GM19035 (cell line): ENCODE measurements around the gene NFIB.

Experiments used
- ATAC-seq: cut with Tn5 transposase; IDR thresholded peaks from one replicate; pipeline ENCODE4 v1.9.1; 2021; ENCODE audit not compliant: unreplicated experiment

The NFIB gene

GRCh38 chr9:14345354-14346230 lies 31.7 kb upstream of the NFIB start:
- ATAC-seq: no peak

DNA sequence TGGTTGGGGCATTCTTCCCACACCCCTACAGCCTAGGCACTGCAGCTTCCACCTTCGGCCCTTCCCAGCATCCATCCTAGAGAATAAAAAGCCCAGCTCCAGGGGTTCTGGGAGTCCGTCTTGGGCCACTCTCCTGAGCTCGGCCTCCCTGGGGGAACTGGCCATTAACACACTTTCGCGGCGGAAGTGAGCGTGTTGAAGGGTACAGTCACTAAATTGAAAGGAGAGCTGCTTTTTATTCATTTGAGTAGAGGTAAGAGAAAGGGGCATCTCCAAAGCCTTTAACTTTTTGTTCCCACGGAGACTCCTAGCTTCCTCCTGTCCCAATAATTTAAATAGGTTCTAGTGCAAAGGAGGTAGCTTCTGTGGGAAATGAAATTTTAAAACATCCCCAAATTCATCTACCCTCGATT lies 31.0 kb upstream of the NFIB start:
- ATAC-seq: no peak

DNA sequence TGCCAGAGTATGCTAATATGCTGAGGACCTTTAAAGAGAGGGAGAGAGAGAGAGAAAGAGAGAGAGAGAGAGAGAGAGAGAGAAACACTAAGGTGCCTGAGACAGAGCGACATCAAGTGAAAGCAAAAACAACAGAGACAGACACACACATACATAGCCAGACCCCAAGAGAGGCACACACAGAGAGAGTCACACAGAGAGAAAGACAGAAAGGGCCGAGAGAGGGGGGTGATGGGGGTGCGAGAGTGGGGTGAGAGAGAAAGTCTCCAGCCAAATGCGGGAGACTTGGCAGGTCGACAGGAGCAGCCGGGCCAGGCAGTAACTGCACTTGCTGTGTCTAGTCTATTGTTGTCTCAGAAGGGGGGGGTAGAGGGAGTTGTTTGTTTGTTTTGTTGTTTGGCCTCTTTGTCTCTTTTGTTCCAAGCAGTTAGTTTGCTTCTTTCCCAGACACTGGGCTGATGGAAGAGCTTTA lies 30.1 kb upstream of the NFIB start:
- ATAC-seq: no peak

- no peak for ATAC-seq
Observed at GRCh38 chr9:14343261-14344031, 29.5 kb upstream of the NFIB start.

- ATAC-seq: no peak
Observed at GRCh38 chr9:14342736-14343135, 28.8 kb upstream of the NFIB start.

GRCh38 chr9:14341437-14342122 lies 27.6 kb upstream of the NFIB start:
- no peak for ATAC-seq

DNA sequence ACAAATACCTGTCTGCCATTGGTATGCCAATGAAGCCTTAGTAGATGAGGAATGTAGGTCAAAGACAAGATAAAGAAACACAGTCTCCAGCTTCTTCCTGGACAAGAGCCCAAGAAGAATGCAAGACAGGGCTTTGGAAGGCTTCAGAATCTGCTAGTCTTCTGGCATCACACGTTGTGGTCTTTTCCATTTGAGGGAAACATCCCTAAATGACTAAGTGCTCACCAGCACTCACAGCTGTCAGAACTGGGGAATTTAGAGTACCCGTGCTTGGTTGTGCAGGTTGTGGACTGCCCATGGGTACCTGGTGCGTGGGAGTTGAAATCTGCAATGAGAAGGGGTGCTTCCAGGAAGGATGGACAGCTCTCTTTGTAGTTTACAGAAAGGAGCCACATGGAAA lies 27.1 kb upstream of the NFIB start:
- ATAC-seq: no peak

DNA sequence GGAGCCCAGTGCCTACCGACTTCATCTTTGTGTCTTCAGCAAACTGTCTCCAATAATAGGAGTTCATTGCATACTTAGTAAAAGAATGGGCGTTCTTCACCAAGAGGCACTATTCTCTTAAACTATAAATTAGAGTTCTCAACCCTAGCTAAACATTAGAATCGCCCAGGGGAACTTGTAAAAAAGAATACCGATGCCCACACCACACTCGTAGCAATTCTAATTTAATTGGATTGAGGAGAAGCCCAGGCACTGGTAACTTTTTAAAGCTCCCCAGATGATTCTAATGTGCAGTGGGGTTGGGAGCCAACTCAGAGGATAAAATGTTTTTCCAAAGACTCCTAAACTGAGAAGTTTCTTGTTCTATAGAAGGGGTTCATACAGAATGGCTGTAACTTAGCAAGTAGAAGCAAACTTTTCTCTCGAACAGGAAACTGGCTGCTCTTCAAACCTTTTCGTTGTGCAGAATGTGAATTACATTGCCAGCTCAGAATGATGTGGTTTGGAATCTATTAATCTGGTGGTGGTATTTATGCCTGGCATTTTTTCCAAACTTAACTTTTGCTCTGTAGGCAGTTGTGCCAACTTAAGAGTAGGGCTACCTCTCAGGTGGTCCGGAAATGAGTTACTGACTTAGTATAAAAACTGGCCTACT lies 26.4 kb upstream of the NFIB start:
- ATAC-seq: no peak

GRCh38 chr9:14339746-14340145 lies 25.8 kb upstream of the NFIB start:
- no peak for ATAC-seq

DNA sequence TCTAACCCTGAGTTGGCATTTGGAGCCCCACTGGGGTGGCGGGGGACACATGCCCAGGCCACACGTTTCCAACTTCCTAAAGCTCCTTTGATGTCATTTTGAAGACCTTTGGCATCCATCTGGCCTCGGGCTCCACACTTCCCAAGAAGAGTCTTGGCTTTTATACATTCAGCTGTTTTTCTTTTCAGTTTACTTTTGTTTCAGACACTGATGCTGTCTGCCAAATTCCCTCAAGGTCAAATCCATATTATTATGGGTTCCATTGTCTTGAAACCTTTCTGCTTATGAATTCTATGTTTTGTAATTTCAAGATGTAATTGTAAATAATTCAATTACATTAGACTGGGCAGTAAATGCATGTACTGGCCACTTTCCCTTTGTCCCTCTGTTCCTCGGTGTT lies 23.7 kb upstream of the NFIB start:
- no peak for ATAC-seq

DNA sequence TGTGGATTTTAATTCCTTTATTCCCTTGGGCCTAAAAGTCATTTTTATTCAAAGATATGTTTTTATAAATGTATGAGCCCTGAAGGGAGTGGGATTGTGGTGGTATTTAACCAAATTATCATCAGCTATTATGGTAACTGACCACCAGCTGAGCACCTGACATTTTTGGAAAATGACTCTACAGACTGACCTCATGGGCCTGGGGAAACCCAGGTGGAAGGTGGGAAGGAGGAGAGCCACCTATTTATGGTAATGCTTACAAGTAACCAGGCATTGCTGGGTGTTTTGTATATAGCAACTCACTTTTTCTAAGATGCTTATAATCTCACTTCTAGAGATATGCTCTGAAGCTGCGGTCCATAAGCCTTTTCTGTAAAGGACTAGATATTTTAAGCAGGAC lies 22.3 kb upstream of the NFIB start:
- no peak for ATAC-seq

DNA sequence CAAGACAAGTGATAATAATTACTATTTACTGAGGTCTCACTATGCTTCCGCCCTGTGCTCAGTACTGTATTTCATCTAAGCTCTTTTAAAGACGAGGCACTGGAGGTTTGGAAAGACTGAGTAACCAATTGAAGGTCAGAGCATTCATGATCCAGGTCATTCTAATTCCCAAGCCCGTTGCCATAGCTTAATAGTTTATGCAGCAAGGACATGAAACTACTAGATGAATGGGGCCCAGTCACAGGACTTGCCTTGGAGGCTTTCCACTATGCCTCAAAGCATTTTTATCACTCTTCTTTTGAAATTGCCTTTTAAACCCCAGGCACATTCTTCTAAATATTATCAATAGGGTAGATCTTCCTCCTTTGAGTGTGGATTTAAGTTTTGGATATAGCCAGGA lies 17.2 kb upstream of the NFIB start:
- no peak for ATAC-seq

DNA sequence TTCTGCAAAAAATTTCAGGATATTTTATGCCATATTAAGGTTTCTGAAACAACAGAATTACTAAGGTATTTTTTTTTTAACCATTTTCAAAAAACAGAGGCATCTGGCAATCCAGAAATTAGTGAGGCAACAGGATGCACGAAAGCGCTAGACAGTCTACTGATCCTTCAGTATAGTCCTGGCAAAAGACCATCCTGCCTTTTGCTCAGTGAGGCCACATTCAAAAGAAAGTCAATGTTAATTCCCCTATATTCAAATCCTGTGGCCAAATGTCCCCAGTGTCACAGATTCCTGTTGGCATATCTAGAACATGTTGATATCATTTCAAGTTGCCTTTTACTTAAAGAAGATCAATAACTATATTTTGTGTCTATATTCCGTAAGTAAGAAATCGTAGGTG lies 13.1 kb upstream of the NFIB start:
- no peak for ATAC-seq

- ATAC-seq: no peak
Observed at GRCh38 chr9:14326264-14326826, 12.4 kb upstream of the NFIB start.

GRCh38 chr9:14325147-14325546 lies 11.2 kb upstream of the NFIB start:
- no peak for ATAC-seq

- ATAC-seq: no peak
Observed at GRCh38 chr9:14323985-14324650, 10.2 kb upstream of the NFIB start.

- ATAC-seq: peak; percentile 9
Observed at GRCh38 chr9:14323083-14323971, 9.4 kb upstream of the NFIB start.

DNA sequence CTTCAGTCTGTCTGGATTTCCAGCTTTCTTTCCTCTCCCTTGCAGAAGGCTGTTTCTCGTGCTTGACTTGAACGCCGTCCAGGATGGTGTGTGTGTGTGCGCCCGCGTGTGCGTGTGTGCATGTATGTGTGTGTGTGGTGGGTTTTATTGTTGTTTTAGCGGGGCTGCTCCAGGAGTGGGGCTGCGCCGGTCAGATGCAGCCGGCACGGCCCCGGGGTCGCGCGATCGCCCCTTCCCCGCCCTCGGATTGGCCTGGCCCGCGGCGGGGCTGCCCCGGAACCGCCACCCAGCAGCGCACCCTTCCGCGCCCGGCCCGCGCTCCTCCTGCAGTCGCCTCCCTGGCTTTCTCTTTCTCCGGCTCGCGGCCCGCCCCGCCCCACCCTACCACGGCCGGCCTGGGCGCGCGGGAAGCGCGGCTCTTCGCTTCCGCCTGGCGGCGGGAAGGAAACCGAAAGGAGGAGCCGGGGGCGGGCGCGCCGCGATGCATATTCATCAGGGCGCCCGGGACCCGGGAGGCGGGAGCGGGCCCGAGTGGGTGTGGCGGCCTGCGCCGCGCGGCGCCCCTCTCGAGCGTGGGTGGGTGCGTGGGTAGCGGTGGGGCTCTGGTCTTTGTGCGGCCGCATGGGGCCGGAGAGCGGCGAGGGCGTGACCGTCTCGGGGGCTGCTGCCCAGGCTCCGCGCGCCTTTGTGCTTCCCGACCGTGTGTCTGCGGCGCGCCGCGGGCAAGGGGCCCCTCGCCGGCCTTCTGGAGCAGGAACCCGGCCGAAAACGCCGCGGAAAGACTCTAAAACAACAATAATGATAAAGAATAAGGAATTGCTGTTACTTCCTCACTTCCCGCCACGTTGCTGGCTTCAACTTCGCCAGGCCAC lies 8.5 kb upstream of the NFIB start:
- ATAC-seq: peak; percentile 91
